Natural killer cell (primary cell): ENCODE measurements around the gene ZKSCAN7. TPM values are rescaled to one million over a fixed set of nuclear protein-coding genes. Genes with fewer than 3 reads are reported as not detected.

Experiments used
- ATAC-seq, 3 donors: fragments of 150-1000 bp in 2 of 3; fragments of 200-7000 bp in 1 of 3; cut with Tn5 transposase; 1 replicate in 1 of 3; 2 replicates in 2 of 3; pipeline ENCODE4 v1.10.0; 2021; ENCODE audit warnings: mild to moderate bottlenecking in 2 of 3, moderate library complexity in 2 of 3
- DNase-seq, 2 donors: peaks; one replicate each; pipeline versions ENCODE4 v3.0.0 to v3.0.0-alpha.2; 2013 to 2021; ENCODE audit warnings: mixed read lengths in 1 of 2
- H3K27ac ChIP-seq: one replicate; pipeline ENCODE4 v1.5.1; 2013; ENCODE audit warnings: mild to moderate bottlenecking, low read length
- H3K27me3 ChIP-seq: one replicate; pipeline ENCODE4 v1.6.1; 2013; ENCODE audit warnings: low read length; ENCODE audit not compliant: control insufficient read depth, insufficient read depth
- H3K36me3 ChIP-seq: one replicate; pipeline ENCODE4 v1.6.1; 2013; ENCODE audit warnings: low read length; ENCODE audit not compliant: control insufficient read depth, insufficient read depth
- H3K4me1 ChIP-seq: one replicate; pipeline ENCODE4 v1.6.1; 2013; ENCODE audit warnings: low read length; ENCODE audit not compliant: control insufficient read depth, insufficient read depth
- H3K4me3 ChIP-seq: one replicate; pipeline ENCODE4 v1.5.1; 2013; ENCODE audit warnings: low read length
- H3K9me3 ChIP-seq: one replicate; pipeline ENCODE4 v1.6.1; 2013; ENCODE audit warnings: low read length; ENCODE audit not compliant: control insufficient read depth, insufficient read depth
- H3K27ac Mint-ChIP-seq, 2 donors: one replicate each; pipeline ENCODE4 v1.8.0; 2022; ENCODE audit warnings: mild to moderate bottlenecking in 2 of 2, mixed read lengths in 2 of 2, moderate library complexity in 1 of 2
- H3K27me3 Mint-ChIP-seq, 2 donors: one replicate each; pipeline ENCODE4 v1.8.0; 2022; ENCODE audit warnings: low read depth in 2 of 2, mixed read lengths in 2 of 2
- H3K36me3 Mint-ChIP-seq: one replicate; pipeline ENCODE4 v1.8.0; 2022; ENCODE audit warnings: mixed read lengths
- H3K4me1 Mint-ChIP-seq, 2 donors: one replicate each; pipeline ENCODE4 v1.8.0; 2022; ENCODE audit warnings: mixed read lengths in 2 of 2
- H3K4me3 Mint-ChIP-seq: one replicate; pipeline ENCODE4 v1.8.0; 2022; ENCODE audit warnings: mild to moderate bottlenecking, moderate library complexity, mixed read lengths
- H3K9me3 Mint-ChIP-seq, 2 donors: one replicate each; pipeline ENCODE4 v1.8.0; 2022; ENCODE audit warnings: mixed read lengths in 2 of 2
- CTCF ChIP-seq: fragments of 200-600 bp; IDR thresholded peaks from one replicate; pipeline ENCODE4 v1.8.0; 2022; ENCODE audit warnings: antibody characterized with exemption
- WGBS: methylation state at CpG from one replicate; pipeline ENCODE4 v1.1.7; 2013; ENCODE audit warnings: missing lambda C conversion rate; ENCODE audit not compliant: insufficient coverage; 5-methylcytosine and 5-hydroxymethylcytosine counted together
- intact Hi-C: fragments of 100-400 bp; cut with micrococcal nuclease; formaldehyde crosslinking; loops from one replicate; pipeline ENCODE4 v1.14.2; 2022
- total RNA-seq, 4 donors: library from RNA; stranded (reverse); fragments of 120-200 nt in 1 of 4; gene quantifications; one replicate each; pipeline versions ENCODE4 v1.2.3 to v1.2.4, GENCODE V29; 2013 to 2022

The ZKSCAN7 gene
- total RNA-seq, 3 donors from 2014 or later (not counting 1 experiment from before 2014, with no cell fraction given) = 1.7 to 6.5 (median 3.4) TPM

- Histone ChIP-seq H3K27ac (peak overlapping the region; percentile 75), H3K4me1 (peaks cover 19% of the 10 kb centered on the region), H3K9me3 (no peaks in the 10 kb centered on the region), H3K27me3 (no peaks in the 10 kb centered on the region), H3K36me3 (no peaks in the 10 kb centered on the region), H3K4me3 (peak overlapping the region; percentile 94)
- ATAC-seq (no peak), DNase-seq (peak in 1 of 2 donors; percentile 23)
- Mint-ChIP-seq H3K36me3 (no peaks in the 10 kb centered on the region), H3K9me3 (no peaks in the 10 kb centered on the region), H3K27ac (peak overlapping the region; percentile 87 to 94), H3K4me1 (peaks cover 35 to 38% of the 10 kb centered on the region in 2 donors), H3K27me3 (no peaks in the 10 kb centered on the region), H3K4me3 (peak overlapping the region; percentile 93)
- WGBS = 46% methylated on average over 2 of the region's 2 CpGs
- intact Hi-C loops = no loop called here
- TF ChIP-seq CTCF = no peak
These were observed 45.5 kb upstream of the ZKSCAN7 start for GRCh38 chr3:44509393-44509921.

GRCh38 chr3:44510000-44510368 is 45.0 kb upstream of the ZKSCAN7 start:
- intact Hi-C loops = loop anchor here (1.0 to 5.0 kb wide), 4 partner anchors 33 to 352 kb away; partner anchors contain the start of genes TCAIM, TMEM42 and ZNF445
- ATAC-seq = peak in 2 of 3 donors; percentile 7 to 10

GRCh38 chr3:44511238-44511566 is 43.8 kb upstream of the ZKSCAN7 start:
- WGBS = 45% methylated on average over 3 of the region's 4 CpGs
- no peak for ATAC-seq
- Mint-ChIP-seq H3K4me1 (peaks cover 31 to 35% of the 10 kb centered on the region in 2 donors), H3K27me3 (no peaks in the 10 kb centered on the region), H3K27ac (peak overlapping the region; percentile 87 to 94), H3K9me3 (no peaks in the 10 kb centered on the region), H3K4me3 (peak overlapping the region; percentile 93), H3K36me3 (no peaks in the 10 kb centered on the region)
- Histone ChIP-seq H3K27ac (peak overlapping the region; percentile 92), H3K4me1 (peaks cover 19% of the 10 kb centered on the region), H3K36me3 (no peaks in the 10 kb centered on the region), H3K9me3 (no peaks in the 10 kb centered on the region), H3K4me3 (peak overlapping the region; percentile 94), H3K27me3 (no peaks in the 10 kb centered on the region)
- TF ChIP-seq CTCF = no peak
- intact Hi-C loops = loop anchor here (5.0 kb wide), 2 partner anchors 189 to 351 kb away; partner anchors contain the start of gene TMEM42
- no peak for DNase-seq

More at GRCh38 chr3:44510000-44510368, 45.0 kb upstream of the ZKSCAN7 start:
- Histone ChIP-seq H3K27ac (peak overlapping the region; percentile 75), H3K27me3 (no peaks in the 10 kb centered on the region), H3K36me3 (no peaks in the 10 kb centered on the region), H3K9me3 (no peaks in the 10 kb centered on the region), H3K4me1 (peaks cover 19% of the 10 kb centered on the region), H3K4me3 (peak overlapping the region; percentile 94)
- no peaks in the 10 kb centered on the region for H3K9me3 Mint-ChIP-seq
- no peak for TF ChIP-seq CTCF
- no peaks in the 10 kb centered on the region for H3K36me3 Mint-ChIP-seq
- H3K4me3 Mint-ChIP-seq = peak overlapping the region; percentile 93
- H3K4me1 Mint-ChIP-seq = peaks cover 35 to 38% of the 10 kb centered on the region in 2 donors
- 0% methylated on average over 6 of the region's 6 CpGs for WGBS
- H3K27ac Mint-ChIP-seq = peak overlapping the region; percentile 87 to 94
- DNase-seq = peak in 1 of 2 donors; percentile 56
- H3K27me3 Mint-ChIP-seq = no peaks in the 10 kb centered on the region

- H3K4me1 Mint-ChIP-seq = peaks cover 22 to 27% of the 10 kb centered on the region in 2 donors
- Histone ChIP-seq H3K36me3 (no peaks in the 10 kb centered on the region), H3K27ac (no peak overlapping the region), H3K4me1 (peaks cover 16% of the 10 kb centered on the region), H3K9me3 (no peaks in the 10 kb centered on the region), H3K4me3 (no peak overlapping the region), H3K27me3 (no peaks in the 10 kb centered on the region)
- no peak overlapping the region for H3K27ac Mint-ChIP-seq
- H3K9me3 Mint-ChIP-seq = no peaks in the 10 kb centered on the region
- DNase-seq (no peak), ATAC-seq (no peak)
- 58% methylated on average over 2 of the region's 3 CpGs for WGBS
- H3K27me3 Mint-ChIP-seq = peaks cover 5 to 7% of the 10 kb centered on the region in 2 donors
- no peaks in the 10 kb centered on the region for H3K36me3 Mint-ChIP-seq
- no peak overlapping the region for H3K4me3 Mint-ChIP-seq
- TF ChIP-seq CTCF = no peak
- intact Hi-C loops = loop anchor here (5.0 kb wide), 2 partner anchors 191 to 349 kb away; partner anchors contain the start of gene TMEM42
These were observed 41.5 kb upstream of the ZKSCAN7 start for GRCh38 chr3:44513513-44513912.
